Keratinocyte (primary cell): ENCODE measurements around the gene MALAT1. TPM values are rescaled to one million over a fixed set of nuclear protein-coding genes. Genes with fewer than 3 reads are reported as not detected.

Experiments used
- DNase-seq: peaks from one replicate; pipeline ENCODE4 v3.0.0-alpha.2; 2011; ENCODE audit warnings: low read depth, missing footprints, low spot score
- FAIRE-seq: peaks from 2 replicates; lab custom pipeline; 2011; peaks lifted over from hg19 to GRCh38; lab: Jason Lieb, UNC
- H2AFZ ChIP-seq: 2 replicates; pipeline ENCODE4 v1.6.0; 2012; ENCODE audit warnings: low read length, control low read depth, inconsistent platforms; ENCODE audit not compliant: control insufficient read depth
- H3K27ac ChIP-seq: 2 replicates; pipeline ENCODE4 v1.5.1; 2011; ENCODE audit warnings: low read length; ENCODE audit not compliant: control insufficient read depth, insufficient read depth
- H3K27me3 ChIP-seq: 3 replicates; pipeline ENCODE4 v1.6.0; 2011; ENCODE audit warnings: low read length; ENCODE audit not compliant: control insufficient read depth, insufficient read depth; ENCODE audit errors: extremely low read depth
- H3K36me3 ChIP-seq, 2 experiments: 2 replicates in 1 of 2; 3 replicates in 1 of 2; pipeline ENCODE4 v1.5.1; 2011; ENCODE audit warnings: low read length in 2 of 2, mild to moderate bottlenecking in 1 of 2; ENCODE audit not compliant: control insufficient read depth in 2 of 2, insufficient read depth in 2 of 2; ENCODE audit errors: extremely low read depth in 1 of 2
- H3K4me1 ChIP-seq: 3 replicates; pipeline ENCODE4 v1.5.1; 2011; ENCODE audit warnings: low read length; ENCODE audit not compliant: control insufficient read depth, insufficient read depth; ENCODE audit errors: extremely low read depth
- H3K4me2 ChIP-seq: 3 replicates; pipeline ENCODE4 v1.6.0; 2011; ENCODE audit warnings: low read depth, low read length; ENCODE audit not compliant: control insufficient read depth, insufficient read depth; ENCODE audit errors: extremely low read depth
- H3K4me3 ChIP-seq, 3 experiments: fragments of 200-600 bp in 1 of 3; sonication (generic) in 1 of 3; 2 replicates in 2 of 3; 3 replicates in 1 of 3; pipeline ENCODE4 v1.5.1; 2011 to 2016; ENCODE audit warnings: low read length in 3 of 3, mild to moderate bottlenecking in 3 of 3, control low read depth in 2 of 3, inconsistent platforms in 1 of 3, low read depth in 1 of 3, mixed read lengths in 1 of 3, mixed run types in 1 of 3, moderate library complexity in 1 of 3; ENCODE audit not compliant: control insufficient read depth in 2 of 3, insufficient read depth in 2 of 3; ENCODE audit errors: extremely low read depth in 1 of 3
- H3K79me2 ChIP-seq: 2 replicates; pipeline ENCODE4 v1.6.0; 2012; ENCODE audit warnings: low read length; ENCODE audit not compliant: control insufficient read depth, insufficient read depth
- H3K9ac ChIP-seq: 3 replicates; pipeline ENCODE4 v1.6.0; 2011; ENCODE audit warnings: low read length; ENCODE audit not compliant: control insufficient read depth, insufficient read depth; ENCODE audit errors: extremely low read depth
- H3K9me1 ChIP-seq: 3 replicates; pipeline ENCODE4 v1.6.0; 2011; ENCODE audit warnings: low read length; ENCODE audit not compliant: control insufficient read depth, insufficient read depth; ENCODE audit errors: extremely low read depth
- H3K9me3 ChIP-seq: 2 replicates; pipeline ENCODE4 v1.5.1; 2012; ENCODE audit warnings: low read depth, low read length; ENCODE audit not compliant: control insufficient read depth
- H4K20me1 ChIP-seq: 3 replicates; pipeline ENCODE4 v1.6.0; 2011; ENCODE audit warnings: low read length; ENCODE audit not compliant: control insufficient read depth, insufficient read depth; ENCODE audit errors: extremely low read depth
- EZH2 ChIP-seq: IDR thresholded peaks from one replicate; pipeline ENCODE4 v1.6.1; 2012; ENCODE audit warnings: inconsistent platforms, mild to moderate bottlenecking, low read length, moderate library complexity
- dilution Hi-C: fragments of 300-500 bp; cut with MboI; formaldehyde crosslinking; loops from one replicate; pipeline ENCODE4 v1.7.0; 2020; ENCODE audit warnings: low sequenced_read_pairs; ENCODE audit not compliant: extremely low pct_ligation_motif_present
- polyA plus RNA-seq, 5 experiments: library from polyadenylated mRNA; depleted of rRNA in 3 of 5; stranded (reverse) in 3 of 5; stranded (forward) in 1 of 5; unstranded in 1 of 5; fragments of >200 nt; gene quantifications; 1 replicate in 1 of 5; 2 replicates in 3 of 5; 3 replicates in 1 of 5; pipeline versions ENCODE4 v1.2.1 to v1.2.3, GENCODE V29; 2011 to 2012; ENCODE audit warnings: missing spikeins in 2 of 5, low read depth in 1 of 5, low replicate concordance in 1 of 5
- TF ChIP-seq, protein P1 (sequence below), 3 experiments: IDR thresholded peaks in 1 of 3; conservative IDR thresholded peaks in 1 of 3; optimal IDR thresholded peaks in 1 of 3; 2 replicates in 2 of 3; 3 replicates in 1 of 3; pipeline versions ENCODE3 to v1.5.1; 2011; ENCODE audit warnings: low read length in 3 of 3, mild to moderate bottlenecking in 3 of 3, moderate library complexity in 2 of 3, control low read depth in 1 of 3, inconsistent platforms in 1 of 3; ENCODE audit not compliant: insufficient read depth in 2 of 3; ENCODE audit errors: extremely low read depth in 1 of 3

MALAT1 gene
- polyA plus RNA-seq, 1 donor (not counting 4 experiments of a cell fraction or from before 2014, with no cell fraction given): 1,768 TPM

DNA sequence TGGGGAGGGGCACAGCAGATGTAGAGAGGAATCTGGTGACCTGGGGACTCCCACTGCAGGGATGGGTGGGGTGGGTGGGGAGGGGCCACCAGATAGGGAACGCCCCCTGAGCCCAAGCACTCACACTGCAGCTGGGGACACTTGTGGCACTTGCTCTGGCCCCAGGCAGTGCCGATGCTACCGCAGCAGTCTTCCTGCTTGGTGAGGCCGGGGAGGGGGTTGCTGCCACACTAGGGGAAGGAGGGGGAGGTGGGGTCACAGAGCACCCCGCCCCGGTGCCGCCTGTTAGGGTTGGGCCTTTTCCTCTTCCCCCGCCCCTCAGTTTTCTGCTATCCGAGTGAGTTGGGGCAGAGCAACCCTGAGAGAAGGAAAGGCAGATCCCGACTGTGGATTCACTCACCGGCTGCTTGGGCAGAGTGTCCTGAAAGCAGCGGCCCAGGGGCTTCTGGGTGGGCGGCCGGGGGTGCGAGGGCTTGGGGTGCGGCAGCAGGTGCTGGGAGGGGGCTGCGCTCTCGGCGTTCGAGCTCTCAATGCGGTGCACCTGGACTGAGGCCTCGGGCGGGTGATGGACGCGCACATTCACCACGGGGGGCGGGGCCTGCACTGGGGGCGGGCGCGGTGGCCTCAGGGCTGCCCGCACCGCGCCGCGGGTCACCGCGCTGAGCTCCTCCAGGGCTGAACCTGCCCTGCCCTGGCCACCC lies 54.6 kb downstream of the MALAT1 start:
- H3K9ac ChIP-seq: no peak overlapping the region
- DNase-seq (no peak), FAIRE-seq (no peak)
- TF ChIP-seq EZH2: no peak
- TF ChIP-seq, protein P1, sequence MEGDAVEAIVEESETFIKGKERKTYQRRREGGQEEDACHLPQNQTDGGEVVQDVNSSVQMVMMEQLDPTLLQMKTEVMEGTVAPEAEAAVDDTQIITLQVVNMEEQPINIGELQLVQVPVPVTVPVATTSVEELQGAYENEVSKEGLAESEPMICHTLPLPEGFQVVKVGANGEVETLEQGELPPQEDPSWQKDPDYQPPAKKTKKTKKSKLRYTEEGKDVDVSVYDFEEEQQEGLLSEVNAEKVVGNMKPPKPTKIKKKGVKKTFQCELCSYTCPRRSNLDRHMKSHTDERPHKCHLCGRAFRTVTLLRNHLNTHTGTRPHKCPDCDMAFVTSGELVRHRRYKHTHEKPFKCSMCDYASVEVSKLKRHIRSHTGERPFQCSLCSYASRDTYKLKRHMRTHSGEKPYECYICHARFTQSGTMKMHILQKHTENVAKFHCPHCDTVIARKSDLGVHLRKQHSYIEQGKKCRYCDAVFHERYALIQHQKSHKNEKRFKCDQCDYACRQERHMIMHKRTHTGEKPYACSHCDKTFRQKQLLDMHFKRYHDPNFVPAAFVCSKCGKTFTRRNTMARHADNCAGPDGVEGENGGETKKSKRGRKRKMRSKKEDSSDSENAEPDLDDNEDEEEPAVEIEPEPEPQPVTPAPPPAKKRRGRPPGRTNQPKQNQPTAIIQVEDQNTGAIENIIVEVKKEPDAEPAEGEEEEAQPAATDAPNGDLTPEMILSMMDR (optimal IDR thresholded peaks at IDR 0.05 in 1 of 3, IDR thresholded peaks at IDR 0.05 in 1 of 3, conservative IDR thresholded peaks at IDR 0.05 in 1 of 3; ENCODE audit: extremely low read depth in 1 of 3, insufficient read depth in 2 of 3, low read length in 3 of 3): no peak
- H3K36me3 ChIP-seq: no peaks in the 10 kb centered on the region
- H3K4me1 ChIP-seq: peaks cover 23% of the 10 kb centered on the region
- no peak overlapping the region for H3K4me2 ChIP-seq
- no peak overlapping the region for H2AFZ ChIP-seq
- no peaks in the 10 kb centered on the region for H3K9me1 ChIP-seq
- no peaks in the 10 kb centered on the region for H3K79me2 ChIP-seq
- no peaks in the 10 kb centered on the region for H4K20me1 ChIP-seq
- no peaks in the 10 kb centered on the region for H3K9me3 ChIP-seq
- dilution Hi-C loops: no loop called here
- no peak overlapping the region for H3K27ac ChIP-seq
- H3K27me3 ChIP-seq: no peaks in the 10 kb centered on the region
- H3K4me3 ChIP-seq: no peak overlapping the region

DNA sequence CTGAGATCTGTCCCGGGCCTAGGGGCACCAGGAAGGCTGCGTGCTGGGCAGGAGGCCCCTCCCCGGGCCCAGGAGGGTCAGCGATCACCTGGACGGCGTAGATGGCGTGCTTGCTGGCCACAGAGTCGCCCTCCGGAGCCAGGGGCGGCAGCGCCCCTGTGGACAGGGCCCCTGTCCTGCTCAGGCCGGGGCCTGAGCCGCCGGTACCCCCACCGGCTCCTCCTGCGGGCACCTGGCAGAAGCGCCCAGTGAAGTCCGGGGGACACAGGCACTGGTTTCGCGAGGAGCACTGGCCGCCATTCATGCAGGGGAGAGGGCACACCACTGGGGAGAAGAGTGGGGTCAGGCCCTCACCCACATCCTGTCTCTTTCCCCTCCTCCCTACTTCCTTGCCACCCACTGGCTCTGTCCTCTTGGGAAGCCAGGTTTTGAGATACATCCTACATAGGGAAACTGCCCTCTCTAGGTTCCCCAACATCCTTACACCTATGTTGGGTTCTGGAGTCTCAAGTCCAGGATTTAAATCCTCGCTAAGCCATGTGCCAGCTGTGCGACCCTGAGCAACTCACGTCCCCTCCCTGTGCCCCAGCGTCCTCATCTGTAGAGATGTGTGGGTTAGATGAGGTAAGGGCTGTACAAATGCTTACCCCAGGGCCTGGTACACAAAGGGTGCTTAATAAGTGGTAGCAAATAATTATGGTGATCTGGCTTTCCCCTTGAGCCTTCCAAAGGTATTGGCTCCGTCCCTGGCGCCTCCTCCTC lies 55.4 kb downstream of the MALAT1 start:
- Histone ChIP-seq H3K27ac (no peak overlapping the region), H4K20me1 (no peaks in the 10 kb centered on the region), H3K9me3 (no peaks in the 10 kb centered on the region), H3K4me2 (no peak overlapping the region), H3K36me3 (no peaks in the 10 kb centered on the region), H3K4me1 (peaks cover 31% of the 10 kb centered on the region), H3K4me3 (no peak overlapping the region), H3K9ac (no peak overlapping the region), H3K27me3 (no peaks in the 10 kb centered on the region), H3K79me2 (no peaks in the 10 kb centered on the region), H3K9me1 (peaks cover 2% of the 10 kb centered on the region), H2AFZ (no peak overlapping the region)
- dilution Hi-C loops: no loop called here
- no peak for DNase-seq
- FAIRE-seq: no peak
- no peak for TF ChIP-seq EZH2
